GM21529 (cell line): ENCODE measurements around the gene DMP1.
"Not testable (repeated sequence)": the region's sequence is repeated elsewhere in the genome, so short reads cannot be mapped to it uniquely, and the experiment has no call there.

Experiments
- ATAC-seq: cut with Tn5 transposase; IDR thresholded peaks from one replicate; pipeline ENCODE4 v1.9.1; 2021; ENCODE audit not compliant: unreplicated experiment

DMP1 gene

DNA sequence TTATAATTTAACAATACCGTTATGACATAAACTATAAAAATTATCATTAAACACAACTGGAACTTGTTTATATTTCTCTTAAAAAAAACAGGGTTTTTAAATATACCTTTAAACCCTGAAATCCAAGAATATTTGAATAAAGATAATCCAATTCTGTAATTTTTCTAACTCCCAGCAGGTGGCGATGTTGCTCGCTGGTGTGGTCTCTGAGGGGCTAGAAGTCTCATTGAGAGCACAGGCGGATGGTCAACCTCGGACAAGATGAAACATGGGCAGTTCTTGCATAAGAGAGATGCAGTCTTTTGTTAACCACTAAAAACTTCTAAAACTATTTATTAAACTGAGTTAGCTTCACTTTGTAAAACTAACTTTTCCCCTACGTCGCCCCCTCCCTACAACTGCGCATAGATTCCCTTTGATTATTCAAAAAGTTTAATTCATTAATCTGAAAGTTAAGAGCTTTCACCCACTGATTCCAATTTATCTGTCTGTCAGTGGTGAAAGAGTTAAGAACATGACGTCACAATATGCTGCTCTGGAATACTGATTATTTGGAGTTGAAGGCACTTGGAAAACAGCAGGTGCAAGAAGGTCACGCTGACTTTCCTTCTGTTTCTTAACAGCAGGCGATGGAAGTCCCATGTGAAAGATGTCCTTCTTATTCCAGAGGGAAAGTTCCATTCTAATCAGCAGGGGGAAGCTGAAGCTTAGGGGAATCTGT is 29.5 kb downstream of the DMP1 start:
- ATAC-seq, result no peak

GRCh38 chr4:87680271-87680670 is 30.2 kb downstream of the DMP1 start:
- ATAC-seq, result no peak

- ATAC-seq, result no peak
Measured at GRCh38 chr4:87688316-87688715, 38.2 kb downstream of the DMP1 start.

- ATAC-seq, result not testable (repeated sequence)
Measured at GRCh38 chr4:87690947-87691346, 40.9 kb downstream of the DMP1 start.

GRCh38 chr4:87692060-87692459 is 42.0 kb downstream of the DMP1 start:
- ATAC-seq, result not testable (repeated sequence)

DNA sequence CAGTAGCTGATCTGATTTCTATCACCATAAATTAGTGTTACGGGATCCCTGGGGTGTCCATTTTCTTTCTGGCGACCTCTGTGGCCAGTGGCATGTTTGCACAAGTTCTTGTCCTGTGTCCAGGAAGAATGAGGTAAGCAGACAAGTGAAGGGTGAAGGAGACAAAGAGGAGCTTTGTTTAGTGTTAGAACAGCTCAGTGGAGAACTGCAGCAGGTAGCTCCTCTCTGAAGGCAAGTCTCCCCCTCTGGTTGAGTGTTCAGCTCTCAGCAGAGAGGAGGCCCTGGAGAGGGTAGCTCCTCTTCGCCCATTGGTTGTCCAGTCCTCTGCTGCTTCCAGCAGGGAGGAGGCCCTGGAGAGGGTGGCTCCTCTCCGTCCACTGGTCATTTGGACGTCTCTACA is 47.2 kb downstream of the DMP1 start:
- no peak for ATAC-seq

DNA sequence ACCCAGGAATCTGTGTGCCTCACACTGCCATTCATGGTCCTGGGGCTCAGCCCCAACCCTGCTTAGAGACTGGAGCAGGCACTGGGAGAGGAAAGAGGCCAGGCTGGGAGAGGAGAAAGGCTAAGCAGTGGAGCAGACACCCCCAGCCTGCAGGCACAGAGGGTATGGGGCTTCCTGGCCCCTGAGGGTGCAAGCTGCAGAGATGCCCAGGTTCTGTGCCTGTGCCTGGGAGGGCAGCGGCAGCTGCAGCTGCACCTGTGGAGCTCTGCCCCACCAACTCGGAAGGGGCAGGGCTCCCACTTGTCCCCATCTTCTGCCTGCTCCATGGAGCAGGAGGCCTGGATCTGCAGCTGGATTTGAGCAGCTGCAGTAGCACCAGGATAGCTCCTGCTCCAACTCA is 47.9 kb downstream of the DMP1 start:
- no peak for ATAC-seq

DNA sequence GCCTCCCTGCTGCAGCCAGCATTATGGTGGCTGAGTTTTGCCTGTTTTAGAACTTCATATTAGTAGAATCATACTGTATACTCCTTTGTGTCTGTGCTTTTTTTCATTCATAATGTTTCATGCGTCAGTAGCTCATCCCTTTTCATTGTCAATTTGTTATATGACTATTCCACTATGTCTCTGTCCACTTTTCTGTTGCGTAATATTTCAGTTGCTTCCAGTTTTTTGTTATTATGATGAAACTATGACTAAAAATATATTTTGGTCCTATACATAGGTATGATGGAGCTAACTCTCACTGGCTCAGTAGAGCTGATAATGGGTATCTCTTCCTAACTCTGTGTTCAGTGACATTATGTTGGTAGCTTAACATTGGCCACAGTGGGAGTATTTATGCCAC is 48.3 kb downstream of the DMP1 start:
- ATAC-seq, result no peak

- no peak for ATAC-seq
Measured at GRCh38 chr4:87704001-87704400, 53.9 kb downstream of the DMP1 start.

GRCh38 chr4:87707279-87707918 is 57.3 kb downstream of the DMP1 start:
- ATAC-seq, result no peak
